Loucy (cell line): Measurements from ENCODE around the gene TMEM240.

Source experiments
- H2AFZ ChIP-seq: fragments of 200-600 bp; sonication (generic); 2 replicates; pipeline ENCODE4 v1.6.0; 2016; ENCODE audit warnings: antibody characterized with exemption, mild to moderate bottlenecking, low read length, moderate library complexity
- H3F3A ChIP-seq: fragments of 200-600 bp; 2 replicates; pipeline ENCODE4 v1.6.0; 2016; ENCODE audit warnings: antibody characterized with exemption, low read depth, mild to moderate bottlenecking
- H3K27me3 ChIP-seq: fragments of 200-600 bp; sonication (generic); 2 replicates; pipeline ENCODE4 v1.6.1; 2014; ENCODE audit warnings: low read length, mild to moderate bottlenecking; ENCODE audit not compliant: insufficient read depth, poor library complexity, severe bottlenecking
- H3K36me3 ChIP-seq: fragments of 200-600 bp; sonication (generic); 2 replicates; pipeline ENCODE4 v1.6.1; 2016; ENCODE audit warnings: low read length; ENCODE audit not compliant: insufficient read depth
- H3K4me1 ChIP-seq: fragments of 200-600 bp; sonication (generic); 2 replicates; pipeline ENCODE4 v1.5.1; 2014; ENCODE audit warnings: low read length, mild to moderate bottlenecking; ENCODE audit not compliant: insufficient read depth, poor library complexity, severe bottlenecking
- H3K4me2 ChIP-seq: fragments of 200-600 bp; sonication (generic); 2 replicates; pipeline ENCODE4 v1.6.0; 2014; ENCODE audit warnings: antibody characterized with exemption, low read length, low read depth, mild to moderate bottlenecking; ENCODE audit not compliant: poor library complexity, severe bottlenecking
- H3K4me3 ChIP-seq: fragments of 200-600 bp; sonication (generic); 2 replicates; pipeline ENCODE4 v1.5.1; 2014; ENCODE audit warnings: low read length, mild to moderate bottlenecking, mixed read lengths; ENCODE audit not compliant: poor library complexity, severe bottlenecking
- H3K79me2 ChIP-seq: fragments of 200-600 bp; sonication (generic); 2 replicates; pipeline ENCODE4 v1.6.1; 2014; ENCODE audit warnings: low read length; ENCODE audit not compliant: insufficient read depth
- H3K9ac ChIP-seq: fragments of 200-600 bp; sonication (generic); 2 replicates; pipeline ENCODE4 v1.6.0; 2014; ENCODE audit warnings: mild to moderate bottlenecking, low read depth, low read length, moderate library complexity; ENCODE audit not compliant: poor library complexity, severe bottlenecking
- H3K9me2 ChIP-seq: fragments of 200-600 bp; sonication (generic); replicated peaks from 2 replicates; pipeline ENCODE4 v1.6.1; 2016; ENCODE audit warnings: low read depth, low read length, mixed read lengths
- H3K9me3 ChIP-seq: fragments of 200-600 bp; sonication (generic); 2 replicates; pipeline ENCODE4 v1.6.1; 2014; ENCODE audit warnings: mild to moderate bottlenecking, antibody characterized with exemption, low read length, low read depth; ENCODE audit not compliant: insufficient read depth
- H4K20me1 ChIP-seq: fragments of 200-600 bp; sonication (generic); 2 replicates; pipeline ENCODE4 v1.6.0; 2014; ENCODE audit warnings: antibody characterized with exemption, low read length, mild to moderate bottlenecking; ENCODE audit not compliant: insufficient read depth, poor library complexity, severe bottlenecking
- CTCF ChIP-seq: fragments of 200-600 bp; sonication (generic); conservative IDR thresholded peaks from 2 replicates; pipeline ENCODE4 v1.5.1; 2014; ENCODE audit warnings: mild to moderate bottlenecking, antibody characterized with exemption, low read length
- EZH2phosphoT487 ChIP-seq: fragments of 200-600 bp; IDR thresholded peaks from 2 replicates; pipeline ENCODE4 v1.6.1; 2018; ENCODE audit warnings: antibody characterized with exemption, mild to moderate bottlenecking, moderate library complexity, borderline replicate concordance

Gene TMEM240

GRCh38 chr1:1491601-1492000 lies 48.8 kb downstream of the TMEM240 start:
- no peak overlapping the region for H3K9ac ChIP-seq
- H3K9me2 ChIP-seq: no peaks in the 10 kb centered on the region
- no peaks in the 10 kb centered on the region for H3F3A ChIP-seq
- no peaks in the 10 kb centered on the region for H3K9me3 ChIP-seq
- no peak overlapping the region for H2AFZ ChIP-seq
- TF ChIP-seq EZH2phosphoT487 (no peak), CTCF (no peak)
- no peaks in the 10 kb centered on the region for H3K4me1 ChIP-seq
- no peaks in the 10 kb centered on the region for H4K20me1 ChIP-seq
- no peaks in the 10 kb centered on the region for H3K27me3 ChIP-seq
- no peak overlapping the region for H3K4me3 ChIP-seq
- H3K79me2 ChIP-seq: no peaks in the 10 kb centered on the region
- H3K36me3 ChIP-seq: peaks cover 6% of the 10 kb centered on the region; the same call in 1 of the 2 replicates
- H3K4me2 ChIP-seq: no peak overlapping the region

GRCh38 chr1:1490633-1491230 lies 49.7 kb downstream of the TMEM240 start:
- H3F3A ChIP-seq: no peaks in the 10 kb centered on the region
- H3K9me2 ChIP-seq: no peaks in the 10 kb centered on the region
- H3K27me3 ChIP-seq: no peaks in the 10 kb centered on the region
- no peaks in the 10 kb centered on the region for H4K20me1 ChIP-seq
- TF ChIP-seq CTCF (no peak), EZH2phosphoT487 (no peak)
- no peaks in the 10 kb centered on the region for H3K9me3 ChIP-seq
- H3K4me2 ChIP-seq: no peak overlapping the region
- H3K4me3 ChIP-seq: no peak overlapping the region
- H3K4me1 ChIP-seq: no peaks in the 10 kb centered on the region
- H3K9ac ChIP-seq: no peak overlapping the region
- H2AFZ ChIP-seq: no peak overlapping the region
- H3K79me2 ChIP-seq: no peaks in the 10 kb centered on the region
- peaks cover 6% of the 10 kb centered on the region; the same call in 1 of the 2 replicates for H3K36me3 ChIP-seq

GRCh38 chr1:1489861-1490260 lies 50.6 kb downstream of the TMEM240 start:
- no peaks in the 10 kb centered on the region for H3K9me2 ChIP-seq
- no peak overlapping the region for H2AFZ ChIP-seq
- no peaks in the 10 kb centered on the region for H3K4me1 ChIP-seq
- no peaks in the 10 kb centered on the region for H4K20me1 ChIP-seq
- TF ChIP-seq CTCF: no peak
- no peak for TF ChIP-seq EZH2phosphoT487
- H3K9ac ChIP-seq: no peak overlapping the region
- no peaks in the 10 kb centered on the region for H3K9me3 ChIP-seq
- no peaks in the 10 kb centered on the region for H3F3A ChIP-seq
- no peaks in the 10 kb centered on the region for H3K79me2 ChIP-seq
- H3K27me3 ChIP-seq: no peaks in the 10 kb centered on the region
- no peak overlapping the region for H3K4me3 ChIP-seq
- H3K4me2 ChIP-seq: no peak overlapping the region
- peaks cover 6% of the 10 kb centered on the region; the same call in 1 of the 2 replicates for H3K36me3 ChIP-seq
